GM19467 (cell line): ENCODE measurements around the gene SVIL.
"Not testable (repeated sequence)": the region's sequence is repeated elsewhere in the genome, so short reads cannot be mapped to it uniquely, and the experiment has no call there.

Experiments used
- ATAC-seq: cut with Tn5 transposase; IDR thresholded peaks from one replicate; pipeline ENCODE4 v1.9.1; 2021; ENCODE audit warnings: mild to moderate bottlenecking, moderate library complexity; ENCODE audit not compliant: unreplicated experiment

The SVIL gene

DNA sequence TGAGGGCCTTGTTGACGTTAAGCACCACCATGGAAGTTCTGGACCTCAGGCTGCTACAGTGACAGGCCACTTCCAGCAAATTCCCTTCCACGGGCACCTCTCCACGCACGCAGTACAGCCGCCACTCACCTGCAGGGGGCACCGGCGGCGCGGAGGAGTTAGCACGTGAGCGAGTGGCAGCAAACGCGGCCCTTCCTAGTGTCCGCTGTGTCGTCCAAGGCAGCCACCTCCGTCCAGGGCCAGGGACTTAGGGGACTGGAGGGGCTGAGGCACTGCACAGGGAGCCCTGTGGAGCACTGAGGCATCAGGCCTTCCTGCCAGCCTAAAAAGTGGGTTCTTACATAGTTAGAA, 164.4 kb downstream of the SVIL start:
- ATAC-seq = no peak

DNA sequence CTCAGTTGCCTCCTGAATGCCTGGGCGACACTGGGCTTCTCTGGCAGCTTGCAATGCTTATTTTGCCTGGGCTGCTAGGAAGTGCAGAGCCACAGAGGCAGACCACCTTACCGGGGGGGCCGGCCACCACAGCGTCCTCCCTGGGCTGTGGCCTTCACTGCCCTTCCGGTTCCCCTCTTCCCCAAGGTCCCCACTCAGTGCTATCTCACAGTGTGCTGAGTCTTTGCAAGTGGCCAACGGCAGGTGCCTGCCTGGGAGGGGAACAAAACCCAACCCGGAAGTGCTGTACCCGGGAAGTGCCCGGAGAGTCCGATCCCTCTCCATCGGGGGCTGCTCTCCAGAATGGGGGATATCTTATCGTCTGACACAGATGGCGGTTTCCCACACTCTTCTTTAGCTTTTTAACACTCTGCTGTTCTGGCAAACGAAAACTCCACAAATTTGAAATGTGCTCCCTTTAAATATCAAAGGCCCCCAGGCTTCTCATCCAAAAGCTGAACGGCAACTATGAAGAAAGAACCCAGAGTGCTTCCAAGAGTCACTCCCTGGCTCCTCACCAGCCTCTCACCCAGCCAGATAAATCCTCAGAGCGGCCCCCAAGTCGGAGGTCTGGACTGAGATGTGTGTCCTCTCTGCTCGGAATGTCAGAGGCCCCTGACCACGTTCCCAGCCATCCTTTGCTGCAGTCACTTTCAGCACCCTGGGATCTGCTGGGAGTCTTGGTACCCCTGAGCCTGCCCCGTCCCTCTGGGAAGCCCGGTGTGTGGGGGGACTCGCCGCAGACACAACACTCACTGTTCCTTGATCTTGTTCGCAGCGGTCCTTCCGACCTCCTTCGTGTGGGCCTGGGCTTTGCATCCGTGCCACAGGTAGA, 165.1 kb downstream of the SVIL start:
- ATAC-seq = no peak

- ATAC-seq = no peak
Observed at GRCh38 chr10:29465384-29465783, 169.4 kb downstream of the SVIL start.

DNA sequence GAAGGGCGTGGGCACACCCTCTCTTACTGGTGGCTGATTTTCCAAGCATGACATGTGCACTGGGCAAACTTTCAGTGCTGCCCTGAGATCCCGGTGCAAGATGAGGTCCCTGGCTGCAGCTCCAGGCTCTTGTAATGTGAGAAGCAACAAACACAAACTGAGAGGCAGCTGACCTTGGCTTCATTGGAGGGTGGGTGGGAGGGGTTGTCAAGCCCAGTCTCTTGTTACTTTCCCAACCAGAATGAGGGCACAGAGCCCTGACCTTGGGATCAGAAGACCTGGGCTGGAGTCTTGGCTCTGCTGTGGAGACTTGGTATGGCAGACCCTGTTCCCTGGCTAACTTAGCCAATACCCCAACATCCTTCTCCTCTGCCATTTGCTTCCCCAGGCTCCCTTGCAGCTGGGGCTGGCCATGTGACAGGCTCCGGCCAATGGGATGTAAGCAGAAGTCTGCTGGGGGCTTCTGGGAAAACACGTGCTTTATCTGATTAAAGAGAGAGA, 170.1 kb downstream of the SVIL start:
- ATAC-seq = not testable (repeated sequence)

GRCh38 chr10:29461042-29461441, 173.7 kb downstream of the SVIL start:
- no peak for ATAC-seq

GRCh38 chr10:29458190-29458589, 176.6 kb downstream of the SVIL start:
- not testable (repeated sequence) for ATAC-seq

- no peak for ATAC-seq
Observed at GRCh38 chr10:29455095-29455494, 179.7 kb downstream of the SVIL start.

GRCh38 chr10:29454250-29454649, 180.5 kb downstream of the SVIL start:
- ATAC-seq = no peak

- no peak for ATAC-seq
Observed at GRCh38 chr10:29452546-29452945, 182.2 kb downstream of the SVIL start.

DNA sequence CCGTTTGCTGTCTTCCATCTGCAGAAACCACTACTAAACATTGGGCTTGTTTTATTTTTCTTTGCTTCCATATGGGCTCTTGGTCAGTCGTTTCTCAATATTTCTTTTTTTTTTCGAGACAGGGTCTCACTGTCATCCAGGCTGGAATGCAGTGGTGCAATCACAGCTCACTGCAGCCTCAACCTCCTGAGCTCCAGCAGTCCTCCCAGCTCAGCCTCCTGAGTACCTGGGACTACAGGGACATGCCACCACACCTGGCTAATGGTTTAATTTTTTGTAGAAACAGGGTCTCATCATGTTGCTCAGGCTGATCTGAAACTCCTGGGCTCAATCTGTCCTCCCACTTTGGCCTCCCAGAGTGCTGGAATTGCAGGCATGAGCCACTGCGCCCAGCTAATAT, 182.8 kb downstream of the SVIL start:
- no peak for ATAC-seq

DNA sequence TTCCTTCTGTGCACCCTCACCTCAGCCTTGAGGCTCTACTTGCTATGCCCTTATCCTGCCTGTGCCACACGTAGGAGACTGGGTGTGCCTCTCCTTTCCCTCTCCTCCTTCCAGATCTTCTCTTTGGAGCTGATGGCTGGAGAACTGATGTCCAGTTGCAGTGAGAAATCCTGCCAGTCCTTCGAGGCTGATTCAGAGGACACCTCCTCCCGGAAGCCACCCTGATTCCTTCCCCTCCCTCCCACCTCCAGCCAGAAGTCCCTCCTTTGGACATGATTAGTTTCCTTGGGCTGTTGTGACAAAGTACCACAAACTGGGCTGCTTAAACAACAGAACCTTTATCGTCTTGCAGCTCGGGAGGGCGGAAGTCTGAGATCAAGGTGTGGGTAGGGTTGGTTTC, 184.4 kb downstream of the SVIL start:
- no peak for ATAC-seq

DNA sequence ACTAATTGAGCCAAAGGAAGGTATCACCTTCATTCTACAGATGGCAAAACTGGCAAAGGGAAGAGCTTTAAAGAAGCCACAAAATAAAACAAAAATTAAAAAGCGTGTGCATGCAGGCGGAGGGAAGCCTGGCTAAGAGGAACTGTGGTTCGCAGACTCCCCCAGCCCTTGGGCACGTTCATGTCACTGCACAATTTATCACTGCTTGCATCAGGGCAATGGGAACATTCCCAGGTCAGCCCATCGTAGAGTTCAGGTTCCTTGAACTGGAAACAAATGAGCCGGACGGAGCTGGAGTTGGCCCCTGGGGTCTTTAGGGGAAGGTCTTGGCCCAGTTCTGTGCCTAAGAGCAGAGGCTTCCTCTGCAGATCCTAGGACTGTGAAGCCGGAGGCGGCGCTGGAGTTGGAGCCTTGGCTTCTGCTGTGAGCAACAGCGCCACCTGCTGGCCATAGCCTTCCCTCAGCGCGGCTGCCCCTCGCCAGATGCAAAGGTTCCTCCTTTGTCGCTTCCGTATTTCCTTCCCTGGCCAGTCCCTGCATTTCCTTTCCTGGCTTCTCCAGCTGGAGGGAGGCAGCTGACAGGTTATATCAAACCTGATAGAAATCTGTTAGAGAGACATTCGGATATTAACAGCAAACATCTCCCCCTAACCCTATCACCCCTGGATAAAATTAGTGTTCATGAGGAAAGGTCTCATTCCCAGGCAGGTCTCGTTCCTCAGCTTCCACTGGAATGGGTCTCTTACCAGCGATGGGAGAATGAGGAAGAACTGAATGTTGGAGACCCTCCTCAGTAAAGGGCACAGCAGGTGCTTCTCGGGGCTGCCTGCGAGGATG, 185.8 kb downstream of the SVIL start:
- ATAC-seq = peak; percentile 81

- ATAC-seq = no peak
Observed at GRCh38 chr10:29448125-29448524, 186.6 kb downstream of the SVIL start.

GRCh38 chr10:29446327-29446726, 188.4 kb downstream of the SVIL start:
- no peak for ATAC-seq

- ATAC-seq = no peak
Observed at GRCh38 chr10:29443745-29444523, 190.8 kb downstream of the SVIL start.

- no peak for ATAC-seq
Observed at GRCh38 chr10:29440981-29441380, 193.8 kb downstream of the SVIL start.

GRCh38 chr10:29439005-29439404, 195.8 kb downstream of the SVIL start:
- not testable (repeated sequence) for ATAC-seq

DNA sequence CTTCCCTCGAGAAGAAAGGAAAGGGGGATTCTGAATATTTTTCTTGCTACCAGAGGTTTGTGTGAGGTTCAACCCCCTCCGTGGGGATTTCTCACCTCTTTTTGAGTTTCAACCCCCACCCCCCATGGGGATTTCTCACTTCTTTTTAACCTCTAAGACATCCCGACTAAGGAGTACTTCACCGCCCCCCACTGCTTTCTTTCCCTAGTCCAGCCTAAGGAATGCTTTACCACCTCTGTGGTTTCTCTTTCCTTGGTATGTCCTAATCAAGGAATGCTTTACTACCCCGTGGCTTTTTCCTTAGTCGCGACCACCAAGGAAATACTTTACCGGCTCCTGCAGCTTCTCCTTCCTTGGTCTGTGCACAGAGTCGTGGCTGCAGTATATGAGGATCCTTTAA, 196.5 kb downstream of the SVIL start:
- no peak for ATAC-seq

GRCh38 chr10:29437871-29438270, 196.9 kb downstream of the SVIL start:
- no peak for ATAC-seq

- ATAC-seq = no peak
Observed at GRCh38 chr10:29435809-29436501, 198.8 kb downstream of the SVIL start.
